ENCODE data around the gene CEND1.

CEND1 gene

GRCh38 chr11:794766-795633, 5.1 kb upstream of the CEND1 start:
- DNase-seq: no peak

GRCh38 chr11:794013-794765, 4.3 kb upstream of the CEND1 start:
- no peak for DNase-seq

GRCh38 chr11:793556-793955, 3.7 kb upstream of the CEND1 start:
- DNase-seq: no peak

GRCh38 chr11:792873-793272, 3.0 kb upstream of the CEND1 start:
- DNase-seq: no peak

GRCh38 chr11:792535-792821, 2.6 kb upstream of the CEND1 start:
- no peak for DNase-seq

GRCh38 chr11:791658-792534, 2.0 kb upstream of the CEND1 start:
- no peak for DNase-seq

- no peak for DNase-seq
These were observed 1.1 kb upstream of the CEND1 start for GRCh38 chr11:790721-791564.

- DNase-seq: no peak
These were observed 643 bp downstream of the CEND1 start for GRCh38 chr11:788953-789940.

GRCh38 chr11:788009-788640, 1.8 kb downstream of the CEND1 start:
- no peak for DNase-seq

- no peak for DNase-seq
These were observed 2.7 kb downstream of the CEND1 start for GRCh38 chr11:787084-787675.

GRCh38 chr11:786235-787083, 3.4 kb downstream of the CEND1 start:
- DNase-seq: no peak

GRCh38 chr11:783581-784015, 6.3 kb downstream of the CEND1 start:
- DNase-seq: peak; percentile 66

- DNase-seq: no peak
These were observed 7.4 kb downstream of the CEND1 start for GRCh38 chr11:782264-783174.

GRCh38 chr11:779955-780532, 9.8 kb downstream of the CEND1 start:
- no peak for DNase-seq

- no peak for DNase-seq
These were observed 10.6 kb downstream of the CEND1 start for GRCh38 chr11:778976-779954.
